ENCODE results near the gene C19orf12.

The C19orf12 gene

GRCh38 chr19:29664753-29665214 lies 50.3 kb downstream of the C19orf12 start:
- no peak for DNase-seq

GRCh38 chr19:29663861-29664752 lies 51.0 kb downstream of the C19orf12 start:
- DNase-seq: no peak

- peak in 8 of 56 donors; percentile 16 to 47 (median 32) for DNase-seq
Observed at GRCh38 chr19:29662604-29663404, 52.3 kb downstream of the C19orf12 start.

- DNase-seq: no peak
Observed at GRCh38 chr19:29662278-29662603, 52.8 kb downstream of the C19orf12 start.

GRCh38 chr19:29660835-29661234 lies 54.2 kb downstream of the C19orf12 start:
- peak in 1 of 56 donors; percentile 14 for DNase-seq

- DNase-seq: no peak
Observed at GRCh38 chr19:29658221-29658991, 56.7 kb downstream of the C19orf12 start.

GRCh38 chr19:29655648-29656335 lies 59.3 kb downstream of the C19orf12 start:
- no peak for DNase-seq

GRCh38 chr19:29653398-29653797 lies 61.7 kb downstream of the C19orf12 start:
- no peak for DNase-seq

GRCh38 chr19:29651622-29652394 lies 63.3 kb downstream of the C19orf12 start:
- no peak for DNase-seq

- DNase-seq: no peak
Observed at GRCh38 chr19:29650772-29651387, 64.2 kb downstream of the C19orf12 start.
